ENCODE data around the gene CRMP1. TPM values are rescaled to one million over a fixed set of nuclear protein-coding genes. Genes with fewer than 3 reads are reported as not detected.

The CRMP1 gene
- total and polyA plus RNA-seq, 2 of the 8 experiments (the other 6 are each of a cell fraction or from before 2014, with no cell fraction given), result 120 to 131 TPM

DNA sequence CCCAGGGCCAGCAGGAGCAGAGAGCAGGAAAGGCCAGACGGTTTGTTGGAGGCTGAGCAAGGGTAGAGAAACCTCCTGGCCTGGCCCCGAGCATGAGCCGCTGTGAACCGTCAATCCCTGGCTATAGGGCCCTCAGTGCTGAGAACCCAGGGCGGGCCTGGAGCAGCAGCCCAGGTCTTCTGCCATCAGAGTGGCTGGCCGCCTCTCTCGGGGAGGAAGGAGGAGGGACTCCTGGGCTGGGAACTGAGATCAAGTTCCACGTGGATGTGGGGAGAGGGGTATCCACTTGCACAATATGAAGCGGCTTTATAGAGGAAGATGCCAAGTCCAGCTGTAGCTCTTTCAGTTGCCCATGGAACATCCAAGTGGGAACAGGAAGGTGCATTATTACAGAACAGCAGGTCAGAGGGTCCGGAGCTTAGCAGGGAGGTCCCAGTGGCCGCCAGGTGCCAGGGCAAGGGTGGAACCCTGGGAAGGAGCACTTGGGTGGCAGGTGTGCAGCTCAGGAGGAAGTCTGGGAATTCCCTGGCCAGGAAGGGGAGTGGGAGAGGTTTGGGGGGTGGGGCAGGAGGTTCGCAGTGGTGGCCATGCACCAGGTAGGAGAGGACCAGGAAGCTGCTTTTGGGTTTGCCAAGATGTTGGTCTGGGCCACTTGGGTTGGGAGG lies 31.7 kb upstream of the CRMP1 start (continued):
- TF ChIP-seq CBX8 (IDR thresholded peaks at IDR 0.05; ENCODE audit: borderline replicate concordance, low read depth, low read length) (no peak), CREB1 (IDR thresholded peaks at IDR 0.05) (no peak)

All from H1 (cell line).